ENCODE data around the gene TBC1D24. TPM values are rescaled to one million over a fixed set of nuclear protein-coding genes. Genes with fewer than 3 reads are reported as not detected.
"Not testable (repeated sequence)": the region's sequence is repeated elsewhere in the genome, so short reads cannot be mapped to it uniquely, and the experiment has no call there.

Gene TBC1D24
- total RNA-seq, 1 donor from 2014 or later, result 19.6 TPM

DNA sequence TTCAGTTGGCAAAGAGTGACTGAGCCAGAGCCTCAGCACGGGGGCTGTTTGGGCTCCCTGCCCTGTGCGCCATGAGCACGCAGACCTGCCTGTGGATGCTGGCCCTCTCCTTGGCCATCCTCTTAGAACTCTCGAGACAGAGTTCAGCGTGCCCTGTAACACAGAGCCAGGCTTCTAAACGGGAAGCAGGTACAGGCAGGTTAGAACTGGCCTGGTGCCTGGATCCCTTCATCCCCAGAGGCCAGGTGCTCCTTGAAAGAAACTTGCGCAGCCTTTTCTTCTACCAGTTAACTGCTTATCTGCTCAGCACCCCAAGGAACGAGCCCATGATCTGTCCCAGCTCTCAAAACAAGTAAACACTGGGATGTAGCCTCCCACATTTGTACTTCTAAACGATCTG, 38.8 kb upstream of the TBC1D24 start:
- Mint-ChIP-seq H3K27ac (no peak overlapping the region), H3K4me1 (ENCODE audit: low read depth) (peaks cover 5% of the 10 kb centered on the region), H3K36me3 (ENCODE audit: low read depth) (peaks cover 49% of the 10 kb centered on the region), H3K27me3 (ENCODE audit: insufficient read depth) (no peaks in the 10 kb centered on the region), H3K4me3 (no peak overlapping the region), H3K9me3 (no peaks in the 10 kb centered on the region)
- intact Hi-C loops (cut with micrococcal nuclease), result no loop called here
- DNase-seq (ENCODE audit: low spot score), result no peak

DNA sequence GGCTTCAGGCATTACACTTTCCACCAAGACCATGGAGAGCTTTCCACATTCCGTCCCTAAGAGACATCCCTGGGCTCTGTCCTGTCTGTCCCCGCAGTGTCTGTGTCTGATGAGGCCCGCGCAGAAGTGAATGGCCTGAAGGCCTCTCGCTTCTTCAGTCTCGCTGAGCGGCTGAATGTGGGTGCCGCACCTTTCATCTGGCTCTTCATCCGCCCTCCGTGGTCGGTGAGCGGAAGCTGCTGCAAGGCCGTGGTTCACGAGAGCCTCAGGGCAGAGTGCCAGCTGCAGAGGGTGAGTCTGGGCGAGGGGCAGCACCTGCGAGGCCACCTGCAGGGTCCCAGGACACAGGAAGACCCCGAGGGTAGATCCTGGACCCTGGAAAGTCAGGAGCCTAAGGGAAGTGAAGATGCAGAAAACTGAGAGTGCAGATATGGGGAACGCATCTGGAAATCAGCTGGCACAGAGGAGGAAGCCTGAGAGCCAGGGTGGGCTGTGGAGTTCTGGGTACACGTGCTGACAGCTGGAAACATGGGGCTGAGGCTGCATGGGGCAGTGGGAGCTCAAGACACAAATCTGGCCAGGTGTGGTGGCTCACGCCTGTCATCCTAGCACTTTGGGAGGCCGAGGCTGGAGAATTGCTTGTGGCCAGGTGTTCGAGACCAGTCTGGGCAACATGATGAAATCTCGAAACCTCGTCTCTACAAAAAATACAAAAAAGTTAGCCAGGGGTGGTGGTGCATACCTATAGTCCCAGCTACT, 37.7 kb upstream of the TBC1D24 start:
- no peaks in the 10 kb centered on the region for H3K27me3 Mint-ChIP-seq (ENCODE audit: insufficient read depth)
- H3K4me3 Mint-ChIP-seq, result no peak overlapping the region
- intact Hi-C loops (cut with micrococcal nuclease), result no loop called here
- DNase-seq (ENCODE audit: low spot score), result no peak
- H3K9me3 Mint-ChIP-seq, result no peaks in the 10 kb centered on the region
- peaks cover 46% of the 10 kb centered on the region for H3K36me3 Mint-ChIP-seq (ENCODE audit: low read depth)
- peaks cover 5% of the 10 kb centered on the region for H3K4me1 Mint-ChIP-seq (ENCODE audit: low read depth)
- no peak overlapping the region for H3K27ac Mint-ChIP-seq

DNA sequence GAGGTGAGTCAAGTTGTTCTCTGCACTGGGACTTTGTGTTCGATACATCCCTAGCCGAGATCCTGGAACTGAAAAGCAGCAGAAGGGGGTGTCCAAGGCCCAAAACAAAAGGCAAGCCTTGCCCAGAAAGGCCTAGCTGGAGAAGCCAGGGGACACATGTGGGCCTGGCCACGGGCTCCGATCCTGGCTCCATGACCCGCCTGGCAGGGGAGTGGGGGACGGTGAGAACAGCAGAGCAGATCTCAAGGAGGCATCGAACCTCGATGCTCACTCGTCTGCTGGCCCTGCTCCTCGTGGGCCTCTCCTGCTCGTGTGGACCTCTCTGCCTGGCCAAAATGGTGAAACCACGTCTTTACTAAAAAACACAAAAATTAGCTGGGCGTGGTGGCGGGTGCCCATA, 36.8 kb upstream of the TBC1D24 start:
- intact Hi-C loops (cut with micrococcal nuclease), result no loop called here
- Mint-ChIP-seq H3K4me3 (no peak overlapping the region), H3K27ac (no peak overlapping the region), H3K4me1 (ENCODE audit: low read depth) (peaks cover 5% of the 10 kb centered on the region), H3K27me3 (ENCODE audit: insufficient read depth) (no peaks in the 10 kb centered on the region), H3K9me3 (no peaks in the 10 kb centered on the region), H3K36me3 (ENCODE audit: low read depth) (peaks cover 43% of the 10 kb centered on the region)
- no peak for DNase-seq (ENCODE audit: low spot score)

DNA sequence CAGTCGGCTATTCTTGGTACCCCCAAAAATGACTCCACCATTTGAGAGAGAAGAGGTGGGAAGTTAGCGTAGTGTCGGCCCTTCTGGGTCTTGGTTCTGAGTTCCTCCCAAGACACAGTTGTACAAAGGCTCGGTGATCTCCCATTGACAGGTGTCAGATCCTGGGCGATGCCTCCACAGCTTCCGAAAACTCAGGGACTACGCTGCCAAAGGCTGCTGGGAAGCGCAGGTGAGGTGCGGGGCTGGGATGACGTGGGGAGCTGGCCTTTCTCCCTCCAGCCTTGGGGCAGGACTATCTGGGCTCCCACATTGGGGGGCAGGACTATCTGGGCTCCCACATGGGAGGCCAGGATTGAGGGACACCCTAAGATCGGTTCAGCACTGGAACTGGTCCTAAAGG, 35.3 kb upstream of the TBC1D24 start:
- H3K27ac Mint-ChIP-seq, result no peak overlapping the region
- H3K27me3 Mint-ChIP-seq (ENCODE audit: insufficient read depth), result no peaks in the 10 kb centered on the region
- H3K9me3 Mint-ChIP-seq, result no peaks in the 10 kb centered on the region
- H3K4me1 Mint-ChIP-seq (ENCODE audit: low read depth), result peaks cover 5% of the 10 kb centered on the region
- intact Hi-C loops (cut with micrococcal nuclease), result no loop called here
- H3K36me3 Mint-ChIP-seq (ENCODE audit: low read depth), result peaks cover 43% of the 10 kb centered on the region
- no peak overlapping the region for H3K4me3 Mint-ChIP-seq
- DNase-seq (ENCODE audit: low spot score), result no peak

DNA sequence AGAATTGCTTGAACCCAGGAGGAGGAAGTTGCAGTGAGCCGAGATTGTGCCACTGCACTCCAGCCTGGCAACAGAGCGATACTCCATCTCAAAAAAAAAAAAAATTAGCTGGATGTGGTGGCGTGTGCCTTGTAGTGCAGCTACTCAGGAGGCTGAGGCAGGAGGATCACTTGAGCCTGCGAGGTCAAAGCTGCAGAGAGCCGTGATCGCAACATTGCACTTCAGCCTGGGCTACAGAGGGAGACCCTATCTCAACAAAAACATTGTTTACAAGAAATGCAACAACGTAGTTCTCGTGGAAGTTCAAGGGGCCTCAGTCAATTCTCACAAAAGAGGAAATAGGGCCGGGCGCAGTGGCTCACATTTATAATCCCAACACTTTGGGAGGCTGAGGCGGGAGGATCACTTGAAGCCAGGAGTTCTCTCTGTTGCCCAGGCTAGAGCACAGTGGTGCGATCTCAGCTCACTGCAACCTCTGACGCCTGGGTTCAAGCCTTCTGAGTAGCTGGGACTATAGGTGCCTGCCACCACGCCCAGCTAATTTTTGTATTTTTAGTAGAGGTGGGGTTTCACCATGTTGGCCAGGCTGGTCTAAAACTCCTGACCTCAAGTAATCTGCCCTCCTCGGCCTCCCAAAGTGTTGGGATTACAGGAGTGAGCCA, 33.7 kb upstream of the TBC1D24 start:
- intact Hi-C loops (cut with micrococcal nuclease); H3K4me1 Mint-ChIP-seq (ENCODE audit: low read depth); H3K27ac Mint-ChIP-seq; DNase-seq (ENCODE audit: low spot score); H3K27me3 Mint-ChIP-seq (ENCODE audit: insufficient read depth); H3K4me3 Mint-ChIP-seq; H3K9me3 Mint-ChIP-seq: not testable (repeated sequence)
- H3K36me3 Mint-ChIP-seq (ENCODE audit: low read depth), result peaks cover 45% of the 10 kb centered on the region

DNA sequence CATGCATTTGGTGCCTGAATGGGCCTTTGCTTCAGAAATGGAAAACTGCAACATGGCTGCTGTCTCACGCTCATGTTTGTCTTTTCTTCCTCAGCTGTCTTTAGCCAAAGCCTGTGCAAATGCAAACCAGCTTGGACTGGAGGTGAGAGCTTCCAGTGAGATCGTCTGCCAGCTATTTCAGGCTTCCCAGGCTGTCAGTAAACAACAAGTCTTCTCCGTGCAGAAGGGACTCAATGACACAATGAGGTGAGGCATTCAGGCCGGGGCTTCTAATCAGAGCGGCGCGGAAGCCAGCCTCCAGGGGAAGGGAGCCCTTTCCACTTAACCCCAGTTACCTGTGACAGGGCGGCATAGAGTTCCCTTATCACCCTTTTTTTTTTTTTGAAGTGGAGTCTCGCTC, 31.4 kb upstream of the TBC1D24 start:
- Mint-ChIP-seq H3K9me3 (no peaks in the 10 kb centered on the region), H3K27me3 (ENCODE audit: insufficient read depth) (no peaks in the 10 kb centered on the region), H3K36me3 (ENCODE audit: low read depth) (peaks cover 36% of the 10 kb centered on the region), H3K4me3 (no peak overlapping the region), H3K4me1 (ENCODE audit: low read depth) (peaks cover 5% of the 10 kb centered on the region), H3K27ac (no peak overlapping the region)
- intact Hi-C loops (cut with micrococcal nuclease), result no loop called here
- DNase-seq (ENCODE audit: low spot score), result no peak

DNA sequence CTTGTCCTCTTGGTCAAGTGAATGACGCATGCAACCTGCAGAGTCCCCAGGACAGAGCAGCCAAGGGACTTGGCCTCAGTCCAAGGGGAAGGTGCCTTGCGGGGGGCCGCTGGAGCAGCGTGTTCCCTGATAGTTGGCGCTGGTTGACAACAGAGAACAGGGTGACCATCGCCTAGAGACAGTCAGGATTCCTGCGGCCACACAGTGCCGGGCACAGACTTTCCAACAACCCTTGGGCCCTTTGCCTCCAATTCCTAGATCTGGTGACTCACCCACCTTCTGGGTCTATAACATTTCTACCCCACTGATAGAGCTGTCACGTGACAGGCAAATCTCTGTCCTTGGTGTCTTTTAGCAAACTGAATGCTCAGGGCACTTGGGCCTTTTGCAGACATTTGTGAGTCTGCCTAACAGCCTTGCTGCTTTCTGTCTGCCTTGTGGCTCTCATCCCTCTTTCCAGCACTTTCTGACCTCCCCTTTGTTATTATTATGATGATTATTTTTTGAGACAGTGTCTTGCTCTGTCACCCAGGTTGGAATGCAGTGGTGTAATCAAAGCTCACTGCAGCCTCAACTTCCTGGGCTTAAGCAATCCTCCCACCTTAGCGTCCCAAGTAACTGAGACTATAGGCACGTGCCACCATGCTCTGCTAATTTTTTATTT, 26.9 kb upstream of the TBC1D24 start:
- no peak overlapping the region for H3K27ac Mint-ChIP-seq
- H3K36me3 Mint-ChIP-seq (ENCODE audit: low read depth), result peaks cover 38% of the 10 kb centered on the region
- H3K27me3 Mint-ChIP-seq (ENCODE audit: insufficient read depth), result no peaks in the 10 kb centered on the region
- intact Hi-C loops (cut with micrococcal nuclease), result no loop called here
- no peaks in the 10 kb centered on the region for H3K9me3 Mint-ChIP-seq
- no peaks in the 10 kb centered on the region for H3K4me1 Mint-ChIP-seq (ENCODE audit: low read depth)
- no peak for DNase-seq (ENCODE audit: low spot score)
- H3K4me3 Mint-ChIP-seq, result no peak overlapping the region

DNA sequence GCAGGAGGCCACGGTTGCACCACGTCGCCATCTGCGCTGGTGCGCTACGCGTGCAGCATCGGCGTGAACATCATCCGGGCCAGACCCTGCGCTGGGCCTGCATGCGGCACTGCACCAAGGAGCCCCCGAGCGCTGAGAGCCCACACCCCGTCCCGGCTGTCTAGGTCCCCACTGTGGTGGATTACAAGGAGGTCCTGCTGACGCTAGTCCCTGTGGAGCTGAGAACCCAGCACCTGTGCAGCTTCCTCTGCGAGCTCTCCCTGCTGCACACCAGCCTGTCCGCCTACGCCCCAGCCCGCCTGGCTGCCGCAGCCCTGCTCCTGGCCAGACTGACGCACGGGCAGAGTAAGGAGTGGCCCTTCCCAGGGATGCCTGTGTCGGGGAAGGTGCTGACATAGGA, 25.8 kb upstream of the TBC1D24 start:
- Mint-ChIP-seq H3K27me3 (ENCODE audit: insufficient read depth) (no peaks in the 10 kb centered on the region), H3K36me3 (ENCODE audit: low read depth) (peaks cover 37% of the 10 kb centered on the region), H3K9me3 (no peaks in the 10 kb centered on the region), H3K4me1 (ENCODE audit: low read depth) (no peaks in the 10 kb centered on the region), H3K4me3 (no peak overlapping the region), H3K27ac (no peak overlapping the region)
- no peak for DNase-seq (ENCODE audit: low spot score)
- intact Hi-C loops (cut with micrococcal nuclease), result no loop called here

DNA sequence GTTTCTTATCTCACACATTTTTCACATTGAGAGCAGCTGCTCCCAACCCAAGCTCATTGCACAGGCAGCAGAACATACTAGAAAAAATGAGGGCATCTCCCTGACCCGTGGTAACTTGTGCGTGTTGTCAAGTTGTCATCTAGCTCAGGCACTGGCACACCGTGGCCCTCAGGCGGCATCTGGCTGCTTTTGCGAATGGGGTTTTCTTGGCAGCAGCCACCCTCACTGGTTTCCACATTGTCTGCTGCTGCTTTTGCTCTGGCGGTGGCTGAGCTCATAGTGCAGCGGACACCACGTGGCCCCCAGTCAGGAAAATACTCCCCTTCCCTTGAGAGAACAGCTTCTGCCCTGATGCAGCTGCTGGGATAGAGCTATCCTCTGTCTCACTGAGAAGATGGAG, 24.4 kb upstream of the TBC1D24 start:
- Mint-ChIP-seq H3K4me3 (no peak overlapping the region), H3K4me1 (ENCODE audit: low read depth) (no peaks in the 10 kb centered on the region), H3K36me3 (ENCODE audit: low read depth) (peaks cover 35% of the 10 kb centered on the region), H3K27me3 (ENCODE audit: insufficient read depth) (no peaks in the 10 kb centered on the region), H3K27ac (no peak overlapping the region), H3K9me3 (no peaks in the 10 kb centered on the region)
- DNase-seq (ENCODE audit: low spot score), result no peak
- intact Hi-C loops (cut with micrococcal nuclease), result no loop called here

DNA sequence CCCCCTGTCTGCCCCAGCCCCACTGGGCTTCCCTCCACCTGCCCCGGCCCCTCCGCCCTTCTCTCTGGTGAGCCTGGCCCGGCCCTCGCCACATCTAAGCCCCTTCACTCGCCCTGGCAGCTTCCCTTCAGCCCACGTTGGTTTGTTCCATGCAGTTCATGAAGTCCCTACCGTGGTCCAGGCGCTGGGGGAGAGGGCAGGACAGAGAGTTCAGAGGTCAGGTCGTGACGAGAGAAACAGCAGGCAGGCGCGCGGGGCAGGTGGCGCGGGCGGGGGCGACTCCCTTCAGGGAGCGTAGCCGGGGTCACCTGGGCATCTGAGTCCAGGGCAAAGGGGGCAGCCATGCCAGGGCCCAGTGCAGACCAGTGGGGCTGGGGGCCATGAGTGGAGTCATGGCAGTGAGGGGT, 23.9 kb upstream of the TBC1D24 start:
- H3K36me3 Mint-ChIP-seq (ENCODE audit: low read depth), result peaks cover 35% of the 10 kb centered on the region
- H3K9me3 Mint-ChIP-seq, result no peaks in the 10 kb centered on the region
- DNase-seq (ENCODE audit: low spot score), result no peak
- no peak overlapping the region for H3K4me3 Mint-ChIP-seq
- H3K27me3 Mint-ChIP-seq (ENCODE audit: insufficient read depth), result no peaks in the 10 kb centered on the region
- intact Hi-C loops (cut with micrococcal nuclease), result no loop called here
- H3K27ac Mint-ChIP-seq, result no peak overlapping the region
- no peaks in the 10 kb centered on the region for H3K4me1 Mint-ChIP-seq (ENCODE audit: low read depth)

DNA sequence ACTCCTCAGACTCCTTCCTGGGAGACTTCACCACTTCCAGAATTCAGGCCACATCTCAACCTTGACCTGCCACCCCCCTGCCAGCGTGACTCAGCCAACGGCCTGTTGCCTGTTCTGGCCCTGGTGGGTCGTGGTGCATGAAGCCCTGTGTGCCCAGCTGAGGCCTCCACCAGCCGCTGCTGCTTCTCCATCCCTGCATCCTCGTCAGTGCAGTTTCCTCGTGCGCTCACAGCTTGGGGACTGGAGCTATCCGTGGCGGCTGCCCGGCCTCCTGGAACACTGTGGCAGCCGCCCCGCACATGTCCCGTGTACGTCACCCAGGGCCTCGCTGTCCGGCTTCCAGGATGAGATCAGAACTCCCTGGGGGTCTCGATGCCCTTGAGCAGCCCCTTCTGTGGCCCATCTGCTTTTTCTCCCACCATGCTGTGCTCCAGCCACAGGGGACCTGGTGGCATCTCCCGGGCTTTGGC, 23.0 kb upstream of the TBC1D24 start:
- H3K36me3 Mint-ChIP-seq (ENCODE audit: low read depth), result peaks cover 29% of the 10 kb centered on the region
- no peak for DNase-seq (ENCODE audit: low spot score)
- no peak overlapping the region for H3K4me3 Mint-ChIP-seq
- intact Hi-C loops (cut with micrococcal nuclease), result no loop called here
- H3K4me1 Mint-ChIP-seq (ENCODE audit: low read depth), result no peaks in the 10 kb centered on the region
- no peak overlapping the region for H3K27ac Mint-ChIP-seq
- H3K9me3 Mint-ChIP-seq, result no peaks in the 10 kb centered on the region
- H3K27me3 Mint-ChIP-seq (ENCODE audit: insufficient read depth), result no peaks in the 10 kb centered on the region

DNA sequence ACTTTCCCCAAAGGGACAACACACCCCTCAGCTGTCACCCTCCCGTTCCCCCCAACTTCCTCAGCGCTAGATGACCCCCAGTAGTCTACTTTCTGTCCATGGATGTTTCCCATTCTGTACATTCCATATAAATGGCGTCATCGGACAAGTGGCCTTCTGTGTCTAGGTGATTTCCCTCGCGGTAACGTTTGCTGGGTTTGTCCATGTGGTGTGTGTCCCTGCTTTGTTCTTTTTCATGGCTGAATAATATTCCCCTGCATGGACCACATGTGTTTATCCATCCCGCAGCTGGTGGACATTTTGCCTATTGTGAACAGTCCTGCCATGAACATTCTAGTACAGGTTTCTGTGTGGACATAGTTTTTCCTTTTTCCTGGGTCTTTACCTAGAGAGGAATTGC, 22.3 kb upstream of the TBC1D24 start:
- Mint-ChIP-seq H3K9me3 (no peaks in the 10 kb centered on the region), H3K36me3 (ENCODE audit: low read depth) (peaks cover 31% of the 10 kb centered on the region), H3K4me3 (no peak overlapping the region), H3K27ac (no peak overlapping the region), H3K27me3 (ENCODE audit: insufficient read depth) (no peaks in the 10 kb centered on the region), H3K4me1 (ENCODE audit: low read depth) (no peaks in the 10 kb centered on the region)
- intact Hi-C loops (cut with micrococcal nuclease), result no loop called here
- no peak for DNase-seq (ENCODE audit: low spot score)

DNA sequence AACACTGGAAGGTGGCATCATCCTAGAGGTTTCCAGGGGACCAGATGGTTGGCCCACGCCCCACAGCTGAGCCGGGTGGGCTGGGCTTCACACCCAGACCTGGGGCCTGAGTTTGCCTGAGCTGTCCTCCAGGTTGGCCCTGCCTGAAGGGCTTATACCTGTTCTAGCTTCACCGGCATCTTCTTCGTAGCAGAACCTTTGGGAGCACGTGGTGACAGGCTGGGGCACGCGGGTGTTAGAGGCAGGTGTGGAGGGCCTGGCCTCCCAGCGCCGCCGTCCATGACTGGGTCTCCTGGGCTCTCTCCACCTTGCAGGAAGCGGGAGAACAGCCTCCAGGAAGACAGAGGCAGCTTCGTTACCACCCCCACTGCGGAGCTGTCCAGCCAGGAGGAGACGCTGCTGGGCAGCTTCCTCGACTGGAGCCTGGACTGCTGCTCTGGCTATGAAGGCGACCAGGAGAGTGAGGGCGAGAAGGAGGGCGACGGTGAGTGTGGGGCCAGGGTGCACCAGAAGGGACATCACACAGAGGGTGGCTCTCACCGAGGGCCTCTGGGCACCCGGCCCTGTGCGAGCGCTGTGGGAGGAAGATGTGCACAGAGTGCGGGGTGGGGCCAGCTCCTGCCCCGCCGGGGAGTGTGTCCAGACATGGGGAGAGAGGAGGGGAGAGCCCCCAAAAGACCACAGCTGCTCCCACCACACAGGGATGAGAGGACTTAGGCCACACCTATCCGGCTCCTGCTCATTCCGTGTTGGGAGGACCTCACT, 19.7 kb upstream of the TBC1D24 start:
- Mint-ChIP-seq H3K4me1 (ENCODE audit: low read depth) (peaks cover 7% of the 10 kb centered on the region), H3K27me3 (ENCODE audit: insufficient read depth) (no peaks in the 10 kb centered on the region), H3K36me3 (ENCODE audit: low read depth) (peaks cover 28% of the 10 kb centered on the region), H3K27ac (no peak overlapping the region), H3K4me3 (no peak overlapping the region), H3K9me3 (no peaks in the 10 kb centered on the region)
- no peak for DNase-seq (ENCODE audit: low spot score)
- intact Hi-C loops (cut with micrococcal nuclease), result no loop called here

All from activated T-helper 1 cell treated with anti-CD3 and anti-CD28 coated beads, Interleukin-12 subunit alpha, Interleukin-12 subunit beta, Interleukin-2, Interleukin-4 antibody, amounts not matched to agents 30 ng/mL and 10 ng/mL and 1 ng/mL, durations not matched to agents 14 hours and 24 hours and 36 hours (primary cell).